ENCODE results near the gene AATK.
A peak's percentile ranks its signal among the peaks of the same experiment; 100 is the strongest.

Gene AATK

GRCh38 chr17:81126281-81127132, 39.5 kb downstream of the AATK start:
- no peak for DNase-seq

- DNase-seq: no peak
Observed at GRCh38 chr17:81125573-81126081, 40.4 kb downstream of the AATK start.

- no peak for DNase-seq
Observed at GRCh38 chr17:81124377-81124776, 41.6 kb downstream of the AATK start.

GRCh38 chr17:81123052-81124048, 42.7 kb downstream of the AATK start:
- DNase-seq: no peak

- DNase-seq: no peak
Observed at GRCh38 chr17:81121841-81122733, 43.9 kb downstream of the AATK start.

- no peak for DNase-seq
Observed at GRCh38 chr17:81120695-81121621, 45.1 kb downstream of the AATK start.

GRCh38 chr17:81120149-81120484, 45.9 kb downstream of the AATK start:
- no peak for DNase-seq

- peak; percentile 56 for DNase-seq
Observed at GRCh38 chr17:81119223-81120148, 46.5 kb downstream of the AATK start.

- no peak for DNase-seq
Observed at GRCh38 chr17:81118308-81119221, 47.5 kb downstream of the AATK start.

GRCh38 chr17:81117672-81118198, 48.3 kb downstream of the AATK start:
- DNase-seq: no peak

- DNase-seq: no peak
Observed at GRCh38 chr17:81116704-81117103, 49.3 kb downstream of the AATK start.

GRCh38 chr17:81115749-81116464, 50.1 kb downstream of the AATK start:
- DNase-seq: no peak

GRCh38 chr17:81115219-81115618, 50.8 kb downstream of the AATK start:
- DNase-seq: no peak

- no peak for DNase-seq
Observed at GRCh38 chr17:81114351-81115093, 51.5 kb downstream of the AATK start.

- no peak for DNase-seq
Observed at GRCh38 chr17:81113158-81113724, 52.8 kb downstream of the AATK start.

GRCh38 chr17:81112450-81112849, 53.6 kb downstream of the AATK start:
- no peak for DNase-seq

GRCh38 chr17:81111066-81111465, 55.0 kb downstream of the AATK start:
- DNase-seq: no peak
